ENCODE results near the gene PBX3.

PBX3 gene

GRCh38 chr9:125997196-125997823 lies 250.1 kb downstream of the PBX3 start:
- no peak for DNase-seq (ENCODE audit: low spot score)

GRCh38 chr9:125998837-125999503 lies 251.8 kb downstream of the PBX3 start:
- no peak for DNase-seq (ENCODE audit: low spot score)

- DNase-seq (ENCODE audit: low spot score), result no peak
Observed at GRCh38 chr9:125999504-125999881, 252.3 kb downstream of the PBX3 start.

- no peak for DNase-seq (ENCODE audit: low spot score)
Observed at GRCh38 chr9:126000256-126000655, 253.1 kb downstream of the PBX3 start.

- DNase-seq (ENCODE audit: low spot score), result no peak
Observed at GRCh38 chr9:126000731-126001580, 253.8 kb downstream of the PBX3 start.

- no peak for DNase-seq (ENCODE audit: low spot score)
Observed at GRCh38 chr9:126001581-126002225, 254.5 kb downstream of the PBX3 start.

- no peak for DNase-seq (ENCODE audit: low spot score)
Observed at GRCh38 chr9:126002476-126003350, 255.5 kb downstream of the PBX3 start.

GRCh38 chr9:126009047-126009446 lies 261.9 kb downstream of the PBX3 start:
- DNase-seq (ENCODE audit: low spot score), result no peak

GRCh38 chr9:126014726-126015125 lies 267.6 kb downstream of the PBX3 start:
- DNase-seq (ENCODE audit: low spot score), result no peak

GRCh38 chr9:126015424-126015823 lies 268.3 kb downstream of the PBX3 start:
- DNase-seq (ENCODE audit: low spot score), result no peak

GRCh38 chr9:126016579-126017290 lies 269.6 kb downstream of the PBX3 start:
- no peak for DNase-seq (ENCODE audit: low spot score)

Measured in kidney capillary endothelial cell (primary cell).